ENCODE measurements around the gene ITLN2. TPM values are rescaled to one million over a fixed set of nuclear protein-coding genes. Genes with fewer than 3 reads are reported as not detected.
"Not testable (repeated sequence)": the region's sequence is repeated elsewhere in the genome, so short reads cannot be mapped to it uniquely, and the experiment has no call there.

ITLN2 gene
- total and polyA plus RNA-seq, 2 donors (not counting 3 experiments of a cell fraction or from before 2014, with no cell fraction given) = 0.46 TPM; not detected in 1

GRCh38 chr1:160993544-160994193 is 39.1 kb upstream of the ITLN2 start:
- Histone ChIP-seq H3K4me1 (ENCODE audit: control insufficient read depth, extremely low read depth, insufficient read depth, low read length) (peaks cover 31% of the 10 kb centered on the region), H4K20me1 (replicated peaks; ENCODE audit: control insufficient read depth, extremely low read depth, insufficient read depth, low read length) (no peaks in the 10 kb centered on the region), H3K79me2 (ENCODE audit: control insufficient read depth, insufficient read depth, low read length) (no peaks in the 10 kb centered on the region), H3K4me2 (ENCODE audit: insufficient read depth, low read length) (no peak overlapping the region), H3K9ac (replicated peaks; ENCODE audit: extremely low read depth, insufficient read depth, low read length) (no peak overlapping the region), H3K27ac (ENCODE audit: insufficient read depth, low read depth, low read length) (no peak overlapping the region), H3K4me3 (replicated peaks in 1 of 3; ENCODE audit: insufficient read depth in 1 of 3, low read depth in 1 of 3, low read length in 3 of 3) (no peak overlapping the region), H3K9me1 (replicated peaks; ENCODE audit: control insufficient read depth, extremely low read depth, insufficient read depth, low read length) (no peaks in the 10 kb centered on the region), H3K9me3 (replicated peaks; ENCODE audit: control insufficient read depth, insufficient read depth, low read length) (no peaks in the 10 kb centered on the region), H3K27me3 (ENCODE audit: control insufficient read depth in 2 of 2, insufficient read depth in 2 of 2, low read length in 2 of 2) (no peaks in the 10 kb centered on the region), H3K36me3 (ENCODE audit: control insufficient read depth in 2 of 2, extremely low read depth in 1 of 2, insufficient read depth in 2 of 2, low read length in 2 of 2) (peaks cover 0 to 3% of the 10 kb centered on the region in 2 experiments), H2AFZ (ENCODE audit: low read depth, low read length) (no peak overlapping the region)
- dilution Hi-C loops (cut with MboI; ENCODE audit: extremely low pct_ligation_motif_present, low sequenced_read_pairs) (no loop called here), intact Hi-C loops (cut with micrococcal nuclease) (loop anchor here (1.0 kb wide), 2 partner anchors 105 to 147 kb away; partner anchors contain the start of gene KLHDC9)
- TF ChIP-seq CTCF (IDR thresholded peaks at IDR 0.05; ENCODE audit: extremely low read depth in 1 of 2, insufficient read depth in 1 of 2, low read depth in 1 of 2, low read length in 2 of 2) (peak; percentile 10 to 27), JUN (IDR thresholded peaks at IDR 0.05; ENCODE audit: borderline replicate concordance, insufficient read depth, insufficient read length, low read depth) (no peak)
- CTCF ChIA-PET = interaction anchor here (0.7 to 5.5 kb wide), 7 partner anchors 25 to 163 kb away, joined by 3 to 197 read pairs (median 4); partner anchors contain the start of genes F11R, KLHDC9, TSTD1 and USF1
- peak; percentile 79 for FAIRE-seq
- POLR2A ChIA-PET = interaction anchor here (1.7 kb wide), 1 partner anchor 52 kb away, joined by 4 read pairs; the partner anchor contains the start of gene USF1
- DNase-seq (ENCODE audit: low read depth, low spot score) = peak; percentile 58
- BruUV-seq (replicated peaks) = no TSS peak

GRCh38 chr1:160992036-160992435 is 37.4 kb upstream of the ITLN2 start:
- H3K9me1 ChIP-seq (replicated peaks; ENCODE audit: control insufficient read depth, extremely low read depth, insufficient read depth, low read length); dilution Hi-C loops (cut with MboI; ENCODE audit: extremely low pct_ligation_motif_present, low sequenced_read_pairs); H3K4me2 ChIP-seq (ENCODE audit: insufficient read depth, low read length); H3K9ac ChIP-seq (replicated peaks; ENCODE audit: extremely low read depth, insufficient read depth, low read length); DNase-seq (ENCODE audit: low read depth, low spot score); H3K27ac ChIP-seq (ENCODE audit: insufficient read depth, low read depth, low read length); H3K79me2 ChIP-seq (ENCODE audit: control insufficient read depth, insufficient read depth, low read length); H3K4me3 ChIP-seq (replicated peaks in 1 of 3; ENCODE audit: insufficient read depth in 1 of 3, low read depth in 1 of 3, low read length in 3 of 3); BruUV-seq (replicated peaks); intact Hi-C loops (cut with micrococcal nuclease); H3K9me3 ChIP-seq (replicated peaks; ENCODE audit: control insufficient read depth, insufficient read depth, low read length); H4K20me1 ChIP-seq (replicated peaks; ENCODE audit: control insufficient read depth, extremely low read depth, insufficient read depth, low read length); H3K27me3 ChIP-seq (ENCODE audit: control insufficient read depth in 2 of 2, insufficient read depth in 2 of 2, low read length in 2 of 2); H2AFZ ChIP-seq (ENCODE audit: low read depth, low read length); H3K36me3 ChIP-seq (ENCODE audit: control insufficient read depth in 2 of 2, extremely low read depth in 1 of 2, insufficient read depth in 2 of 2, low read length in 2 of 2); POLR2A ChIA-PET: not testable (repeated sequence)
- CTCF ChIA-PET = interaction anchor here (1.0 to 3.0 kb wide), 3 partner anchors 40 to 157 kb away, joined by 3 to 11 read pairs (median 8); partner anchors contain the start of gene KLHDC9
- H3K4me1 ChIP-seq (ENCODE audit: control insufficient read depth, extremely low read depth, insufficient read depth, low read length) = peaks cover 23% of the 10 kb centered on the region
- peak; percentile 64 for FAIRE-seq
